HEK293 (cell line): Measurements from ENCODE around the gene PRND.

Experiments used
- ZNF274 ChIP-seq, 2 experiments: fragments of 200-500 bp in 1 of 2; fragments of 450-650 bp in 1 of 2; sonication (Bioruptor generic) in 1 of 2; formaldehyde crosslinking in 1 of 2; IDR thresholded peaks; 2 replicates each; pipeline versions ENCODE4 v1.5.1 to v1.6.1; 2014 to 2016; ENCODE audit warnings: borderline replicate concordance in 1 of 2, inconsistent platforms in 1 of 2, low read length in 1 of 2, missing biosample characterization in 1 of 2, missing genetic modification characterization in 1 of 2
- ZNF311 ChIP-seq: fragments of 450-650 bp; formaldehyde crosslinking; IDR thresholded peaks from 2 replicates; pipeline ENCODE4 v1.5.1; 2017; ENCODE audit warnings: missing biosample characterization, missing genetic modification characterization, borderline replicate concordance
- TF ChIP-seq, protein P1 (sequence below): fragments of 450-650 bp; formaldehyde crosslinking; IDR thresholded peaks from 2 replicates; pipeline ENCODE4 v1.5.1; 2016; ENCODE audit warnings: missing biosample characterization, missing genetic modification characterization

GRCh38 chr20:4726710-4727397 lies 5.1 kb downstream of the PRND start:
- TF ChIP-seq ZNF311 (tag by site-specific recombination), result no peak
- TF ChIP-seq, protein P1, sequence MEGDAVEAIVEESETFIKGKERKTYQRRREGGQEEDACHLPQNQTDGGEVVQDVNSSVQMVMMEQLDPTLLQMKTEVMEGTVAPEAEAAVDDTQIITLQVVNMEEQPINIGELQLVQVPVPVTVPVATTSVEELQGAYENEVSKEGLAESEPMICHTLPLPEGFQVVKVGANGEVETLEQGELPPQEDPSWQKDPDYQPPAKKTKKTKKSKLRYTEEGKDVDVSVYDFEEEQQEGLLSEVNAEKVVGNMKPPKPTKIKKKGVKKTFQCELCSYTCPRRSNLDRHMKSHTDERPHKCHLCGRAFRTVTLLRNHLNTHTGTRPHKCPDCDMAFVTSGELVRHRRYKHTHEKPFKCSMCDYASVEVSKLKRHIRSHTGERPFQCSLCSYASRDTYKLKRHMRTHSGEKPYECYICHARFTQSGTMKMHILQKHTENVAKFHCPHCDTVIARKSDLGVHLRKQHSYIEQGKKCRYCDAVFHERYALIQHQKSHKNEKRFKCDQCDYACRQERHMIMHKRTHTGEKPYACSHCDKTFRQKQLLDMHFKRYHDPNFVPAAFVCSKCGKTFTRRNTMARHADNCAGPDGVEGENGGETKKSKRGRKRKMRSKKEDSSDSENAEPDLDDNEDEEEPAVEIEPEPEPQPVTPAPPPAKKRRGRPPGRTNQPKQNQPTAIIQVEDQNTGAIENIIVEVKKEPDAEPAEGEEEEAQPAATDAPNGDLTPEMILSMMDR, result no peak
- TF ChIP-seq ZNF274 (IDR thresholded peaks at IDR 0.05; ENCODE audit: low read length), result no peak
- TF ChIP-seq ZNF274 (tag by site-specific recombination; IDR thresholded peaks at IDR 0.05; ENCODE audit: borderline replicate concordance), result no peak
